ENCODE data around the gene ACSS3.
"Not testable (repeated sequence)": the region's sequence is repeated elsewhere in the genome, so short reads cannot be mapped to it uniquely, and the experiment has no call there.

ACSS3 gene

GRCh38 chr12:81092053-81092452, 14.2 kb downstream of the ACSS3 start:
- DNase-seq (ENCODE audit: extremely low read depth in 1 of 2, low read depth in 1 of 2): no peak

- DNase-seq (ENCODE audit: extremely low read depth in 1 of 2, low read depth in 1 of 2): no peak
These were observed 17.0 kb downstream of the ACSS3 start for GRCh38 chr12:81094718-81095360.

- DNase-seq (ENCODE audit: extremely low read depth in 1 of 2, low read depth in 1 of 2): no peak
These were observed 17.8 kb downstream of the ACSS3 start for GRCh38 chr12:81095501-81096232.

GRCh38 chr12:81105687-81106086, 27.8 kb downstream of the ACSS3 start:
- no peak for DNase-seq (ENCODE audit: extremely low read depth in 1 of 2, low read depth in 1 of 2)

GRCh38 chr12:81114226-81114625, 36.3 kb downstream of the ACSS3 start:
- no peak for DNase-seq (ENCODE audit: extremely low read depth in 1 of 2, low read depth in 1 of 2)

- not testable (repeated sequence) for DNase-seq (ENCODE audit: extremely low read depth in 1 of 2, low read depth in 1 of 2)
These were observed 41.2 kb downstream of the ACSS3 start for GRCh38 chr12:81119069-81119468.

GRCh38 chr12:81120961-81121360, 43.1 kb downstream of the ACSS3 start:
- DNase-seq (ENCODE audit: extremely low read depth in 1 of 2, low read depth in 1 of 2): no peak

GRCh38 chr12:81123611-81124010, 45.7 kb downstream of the ACSS3 start:
- DNase-seq (ENCODE audit: extremely low read depth in 1 of 2, low read depth in 1 of 2): no peak

GRCh38 chr12:81125691-81126090, 47.8 kb downstream of the ACSS3 start:
- DNase-seq (ENCODE audit: extremely low read depth in 1 of 2, low read depth in 1 of 2): no peak

- no peak for DNase-seq (ENCODE audit: extremely low read depth in 1 of 2, low read depth in 1 of 2)
These were observed 51.2 kb downstream of the ACSS3 start for GRCh38 chr12:81128930-81129554.

- no peak for DNase-seq (ENCODE audit: extremely low read depth in 1 of 2, low read depth in 1 of 2)
These were observed 58.6 kb downstream of the ACSS3 start for GRCh38 chr12:81136519-81136918.

- DNase-seq (ENCODE audit: extremely low read depth in 1 of 2, low read depth in 1 of 2): no peak
These were observed 59.9 kb downstream of the ACSS3 start for GRCh38 chr12:81137801-81138200.

- DNase-seq (ENCODE audit: extremely low read depth in 1 of 2, low read depth in 1 of 2): no peak
These were observed 63.3 kb downstream of the ACSS3 start for GRCh38 chr12:81141217-81141616.

- DNase-seq (ENCODE audit: extremely low read depth in 1 of 2, low read depth in 1 of 2): no peak
These were observed 65.2 kb downstream of the ACSS3 start for GRCh38 chr12:81143057-81143456.

GRCh38 chr12:81146228-81147225, 68.6 kb downstream of the ACSS3 start:
- no peak for DNase-seq (ENCODE audit: extremely low read depth in 1 of 2, low read depth in 1 of 2)

- DNase-seq (ENCODE audit: extremely low read depth in 1 of 2, low read depth in 1 of 2): no peak
These were observed 69.5 kb downstream of the ACSS3 start for GRCh38 chr12:81147292-81147919.

- DNase-seq (ENCODE audit: extremely low read depth in 1 of 2, low read depth in 1 of 2): no peak
These were observed 72.5 kb downstream of the ACSS3 start for GRCh38 chr12:81150382-81150781.

- DNase-seq (ENCODE audit: extremely low read depth in 1 of 2, low read depth in 1 of 2): no peak
These were observed 82.0 kb downstream of the ACSS3 start for GRCh38 chr12:81159856-81160255.

GRCh38 chr12:81161680-81162079, 83.8 kb downstream of the ACSS3 start:
- DNase-seq (ENCODE audit: extremely low read depth in 1 of 2, low read depth in 1 of 2): no peak

GRCh38 chr12:81162391-81163136, 84.7 kb downstream of the ACSS3 start:
- DNase-seq (ENCODE audit: extremely low read depth in 1 of 2, low read depth in 1 of 2): no peak
